CD1c-positive myeloid dendritic cell (primary cell): ENCODE data around the gene COL13A1.
A peak's percentile ranks its signal among the peaks of the same experiment; 100 is the strongest.

ENCODE experiments used
- DNase-seq: peaks from one replicate; pipeline ENCODE4 v3.0.0-alpha.2; 2016; ENCODE audit errors: extremely low spot score

The COL13A1 gene

DNA sequence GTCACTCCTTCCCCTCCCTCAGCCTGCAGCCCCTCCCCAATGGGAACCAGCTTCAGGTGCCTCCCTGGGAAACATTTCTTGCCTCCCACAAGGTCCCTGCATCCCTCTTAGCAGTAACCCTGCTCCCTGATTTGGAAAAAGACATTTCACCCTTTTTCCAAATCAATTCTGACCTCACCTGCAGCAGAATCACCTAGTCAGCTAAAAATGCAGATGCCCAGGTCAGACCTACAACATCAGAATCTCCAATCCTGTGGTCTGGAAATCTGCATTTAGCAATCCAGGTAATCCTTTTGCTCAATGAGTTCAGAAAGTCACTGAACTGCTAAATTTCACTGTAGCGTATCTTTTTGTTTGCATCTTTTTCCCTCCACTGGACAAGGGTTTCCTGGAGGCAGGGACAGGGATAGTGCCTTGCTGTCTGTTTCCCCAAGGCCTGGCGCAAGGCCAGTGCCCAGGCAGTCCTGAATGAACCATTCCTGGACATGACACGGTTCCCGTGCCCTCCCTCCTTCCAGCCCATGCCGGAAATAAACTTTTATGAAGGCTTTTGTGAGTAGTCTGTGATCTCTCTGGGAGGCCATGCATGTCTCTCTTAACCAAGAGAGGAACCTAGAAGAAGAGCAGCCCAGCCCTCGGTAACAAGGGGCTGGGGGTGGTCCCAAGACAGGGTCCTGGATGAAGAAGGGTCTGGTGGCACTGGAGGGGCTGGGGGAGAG, 44.0 kb downstream of the COL13A1 start:
- no peak for DNase-seq

DNA sequence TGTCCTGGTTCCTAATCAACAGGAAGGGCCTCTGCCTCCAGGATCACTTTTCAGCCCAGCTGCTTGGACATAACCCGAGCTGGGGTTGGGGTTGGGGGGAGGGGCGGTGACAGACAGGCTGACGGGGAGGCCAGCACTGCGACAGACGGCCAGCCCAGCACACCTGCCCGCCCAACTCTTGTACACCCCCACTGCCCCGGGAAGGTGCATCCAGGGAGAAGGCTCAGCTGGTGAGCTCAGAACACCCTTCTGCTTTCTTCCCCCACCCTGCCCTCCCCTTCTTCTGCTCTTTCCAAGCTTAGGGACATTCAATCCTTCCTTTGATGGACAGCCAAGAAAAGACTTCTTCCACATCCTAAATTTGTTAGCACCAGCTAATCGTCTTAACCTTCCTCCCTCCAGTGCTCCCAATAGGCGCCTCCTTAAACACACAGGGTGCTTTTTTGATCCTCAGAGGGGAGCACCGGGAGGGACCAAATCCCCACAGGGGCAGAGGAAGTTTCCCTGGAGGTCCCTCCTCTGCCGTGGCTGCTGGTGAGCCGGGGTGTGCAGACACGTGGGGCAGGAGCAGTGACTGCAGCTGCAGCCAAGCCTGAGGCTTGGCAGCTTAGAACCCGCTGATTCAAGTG, 44.7 kb downstream of the COL13A1 start:
- no peak for DNase-seq

DNA sequence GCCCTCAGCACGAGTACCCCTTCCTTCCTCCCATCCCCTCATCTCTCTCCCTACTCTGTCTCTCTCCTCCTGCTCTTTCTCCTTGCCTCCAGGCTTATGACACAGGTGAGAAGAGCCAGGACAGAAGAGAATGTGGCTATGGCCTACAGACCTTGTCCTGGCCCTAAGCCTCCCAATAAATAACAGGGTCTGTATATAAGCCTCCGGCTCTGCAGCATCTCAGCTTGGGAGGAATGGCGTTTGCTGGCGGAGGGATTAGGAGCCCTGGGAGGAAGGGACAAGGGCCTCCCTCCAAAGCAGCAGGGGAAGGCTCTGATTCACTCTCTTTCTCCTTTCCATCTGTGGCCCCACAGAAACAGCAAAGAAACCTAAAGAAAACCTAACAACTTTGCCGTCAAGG, 45.8 kb downstream of the COL13A1 start:
- no peak for DNase-seq

DNA sequence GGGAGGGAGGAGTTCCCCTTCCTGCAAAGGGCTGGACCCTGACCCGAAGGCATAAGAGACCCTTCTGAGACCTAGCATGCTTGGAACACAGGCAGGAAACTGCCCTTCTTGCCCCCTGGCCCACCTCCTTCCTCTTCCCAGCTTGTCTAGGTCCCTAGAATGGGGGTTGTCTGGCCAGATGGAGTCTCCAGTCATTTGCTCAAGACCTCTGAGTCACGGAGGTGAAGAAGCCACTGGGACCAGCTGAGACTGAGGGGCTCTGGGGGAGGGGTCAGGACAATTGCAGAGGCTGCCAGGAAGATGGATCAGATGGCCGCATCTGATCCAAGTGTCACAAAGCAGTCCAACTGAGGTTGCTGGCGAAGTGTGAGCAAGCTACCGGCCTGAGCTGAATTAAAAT, 46.2 kb downstream of the COL13A1 start:
- DNase-seq, result no peak

DNA sequence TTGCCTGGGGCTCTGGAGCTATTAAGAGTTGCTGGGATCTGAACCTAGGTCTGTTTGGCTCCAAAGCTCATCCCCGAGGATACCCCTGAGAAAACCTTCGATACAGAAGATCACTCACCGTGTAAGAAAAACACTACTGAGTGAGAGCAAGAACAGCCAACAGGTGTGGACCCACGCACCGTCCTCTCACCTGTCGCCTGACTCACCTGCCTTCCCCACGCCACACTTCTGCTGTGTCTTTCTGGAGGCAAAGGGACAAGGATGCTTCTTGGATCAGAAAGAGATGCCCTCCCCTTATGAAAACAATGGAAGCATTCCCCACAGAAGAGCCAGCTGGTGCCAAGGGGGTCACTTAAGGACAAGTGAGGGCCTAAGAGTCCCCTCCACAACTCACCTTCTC, 46.7 kb downstream of the COL13A1 start:
- DNase-seq, result no peak

DNA sequence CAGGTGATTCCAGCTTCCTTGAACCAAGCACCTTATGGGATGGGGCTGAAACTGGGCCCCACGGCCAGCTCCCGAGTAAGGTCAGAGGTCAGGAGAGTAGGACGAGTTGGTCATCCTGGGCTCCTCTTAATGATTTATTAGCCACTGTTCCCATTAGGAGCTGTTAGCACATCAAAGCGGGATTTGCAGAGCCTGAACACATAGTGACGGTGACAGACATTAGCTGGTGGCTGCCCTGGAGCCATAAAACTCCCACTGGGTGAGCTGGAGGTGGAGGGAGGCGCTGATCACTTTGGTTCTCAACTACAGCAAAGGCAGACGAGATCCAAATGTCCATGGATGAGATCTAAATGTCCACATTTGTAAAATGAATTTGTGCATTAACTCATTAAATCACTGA, 48.1 kb downstream of the COL13A1 start:
- DNase-seq, result no peak

DNA sequence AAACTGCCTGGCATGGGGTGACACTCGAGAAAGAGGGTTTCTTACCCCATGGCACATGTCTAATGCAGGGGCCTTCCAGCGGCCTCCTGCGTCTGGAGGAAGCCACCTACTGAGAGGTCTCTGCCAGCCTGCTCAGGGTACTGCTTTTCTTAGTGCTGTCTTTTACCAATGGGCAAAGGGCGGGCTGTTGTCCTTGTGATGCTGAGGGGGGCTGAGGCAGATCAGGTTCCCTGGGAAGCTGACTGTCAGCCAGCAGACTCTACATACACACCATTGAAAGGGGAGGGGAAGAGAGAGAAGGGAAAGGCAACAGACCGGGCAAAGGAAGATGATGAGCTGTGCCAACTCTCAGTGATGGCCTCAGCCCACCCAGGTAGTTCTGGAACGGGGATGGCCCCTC, 48.7 kb downstream of the COL13A1 start:
- no peak for DNase-seq

DNA sequence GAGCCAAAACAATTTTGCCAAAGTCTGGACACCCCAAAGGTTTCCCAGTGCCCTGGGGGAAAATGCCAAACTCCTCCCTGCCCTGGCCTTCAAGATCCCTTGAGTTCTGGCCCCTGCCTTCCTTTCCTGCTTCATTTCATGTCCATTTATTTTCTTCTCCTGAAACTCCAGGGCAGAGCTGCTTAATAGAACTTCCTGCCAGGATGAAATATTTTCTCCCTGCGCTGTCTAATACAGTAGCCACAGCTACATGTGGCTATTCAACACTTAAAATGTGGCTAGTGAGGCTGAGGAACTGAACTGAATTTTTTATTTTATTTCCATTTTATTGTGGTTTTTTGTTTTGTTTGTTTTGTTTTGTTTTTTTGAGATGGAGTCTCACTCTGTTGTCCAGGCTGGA, 49.6 kb downstream of the COL13A1 start:
- DNase-seq, result no peak

DNA sequence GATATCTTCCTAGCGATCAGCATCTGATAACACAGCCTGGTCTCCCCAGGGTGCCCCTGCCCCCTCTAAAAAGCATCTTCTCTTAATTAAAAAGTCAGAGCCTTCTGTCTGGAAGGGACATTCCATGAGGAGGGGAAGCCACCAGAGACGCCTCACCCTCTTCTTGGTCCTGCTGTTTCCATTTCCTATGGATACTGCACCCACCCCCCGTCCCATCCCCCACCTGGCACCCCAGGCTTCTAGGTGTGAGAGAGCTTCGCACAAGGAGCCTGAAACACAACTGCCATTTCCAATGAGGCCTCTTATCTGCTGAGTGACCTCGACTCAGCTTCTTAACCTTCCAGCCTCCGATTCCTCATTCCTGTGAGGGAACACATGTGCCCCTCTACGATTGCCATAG, 51.4 kb downstream of the COL13A1 start:
- DNase-seq, result no peak

DNA sequence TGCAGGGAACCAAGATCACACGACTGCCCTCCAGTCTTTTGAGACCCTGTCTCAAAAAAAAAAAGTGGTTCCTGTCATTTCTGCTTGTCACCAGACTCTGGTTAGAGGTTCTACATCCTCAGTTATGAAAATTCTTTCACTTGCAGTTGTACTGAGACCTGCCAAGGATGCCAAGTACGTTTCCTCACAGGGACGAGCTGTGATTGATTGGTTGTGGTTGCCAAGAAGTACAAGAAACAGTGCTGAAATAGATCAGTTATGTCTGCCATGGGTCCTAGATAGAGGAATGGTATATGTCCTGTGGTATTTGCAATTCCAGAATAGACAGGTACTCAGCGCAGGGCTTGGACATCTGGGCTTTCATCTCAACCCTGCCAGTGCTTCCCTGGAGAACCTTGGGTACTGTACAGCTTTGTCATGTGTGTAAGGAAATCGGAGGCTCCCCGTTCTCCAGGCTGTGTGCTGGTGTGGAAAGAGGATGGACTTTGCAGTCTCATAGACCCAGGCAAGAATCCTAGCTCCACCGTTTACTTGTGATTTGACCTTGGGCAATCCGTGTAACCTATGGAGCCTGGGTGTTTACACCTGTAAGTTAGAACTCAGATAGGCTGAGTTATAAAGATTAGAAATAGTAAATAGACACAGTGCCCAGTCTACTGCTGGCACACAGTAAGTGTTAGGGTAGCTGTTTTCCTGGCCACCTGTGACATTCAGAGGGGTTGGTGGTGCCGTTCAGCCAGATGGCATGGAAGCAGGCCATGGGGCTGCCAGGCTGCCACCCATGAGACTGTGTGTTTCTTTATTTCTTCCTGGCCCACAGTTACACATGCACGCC, 53.0 kb downstream of the COL13A1 start:
- DNase-seq, result no peak

DNA sequence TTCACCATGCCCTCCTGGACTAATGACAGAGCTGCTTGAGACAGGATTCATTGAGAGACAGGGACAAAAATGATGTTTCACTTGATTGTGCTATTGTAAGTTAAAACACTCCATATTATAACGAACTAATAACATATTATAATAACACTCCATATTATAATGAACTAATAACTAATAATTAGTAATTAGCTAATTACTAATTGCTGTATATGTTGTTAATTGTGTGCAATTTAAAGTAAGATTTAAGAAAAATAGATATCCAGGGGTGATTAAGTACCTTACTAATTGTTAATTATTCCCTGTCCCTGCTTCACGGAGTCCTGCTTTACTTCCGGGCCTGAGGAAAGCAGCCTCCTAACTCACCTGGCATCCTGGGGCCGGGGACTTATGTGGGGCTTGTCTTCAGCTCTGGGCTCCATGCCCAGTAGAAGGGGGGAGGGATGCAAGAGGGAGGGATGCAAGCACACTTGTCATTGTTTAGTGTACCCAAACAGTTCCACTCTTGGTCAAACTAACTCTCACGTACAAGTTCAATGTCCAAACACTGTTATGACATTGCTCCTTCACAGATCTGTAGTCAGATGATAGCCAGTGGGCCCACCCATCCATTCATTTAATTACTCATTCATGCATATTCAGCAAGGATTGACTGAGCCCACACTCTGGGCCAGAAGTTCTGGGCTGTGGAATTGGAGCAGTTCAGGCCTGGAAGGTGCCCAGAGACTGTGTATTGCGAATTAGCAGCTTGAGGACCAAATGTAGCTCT, 53.8 kb downstream of the COL13A1 start:
- no peak for DNase-seq

DNA sequence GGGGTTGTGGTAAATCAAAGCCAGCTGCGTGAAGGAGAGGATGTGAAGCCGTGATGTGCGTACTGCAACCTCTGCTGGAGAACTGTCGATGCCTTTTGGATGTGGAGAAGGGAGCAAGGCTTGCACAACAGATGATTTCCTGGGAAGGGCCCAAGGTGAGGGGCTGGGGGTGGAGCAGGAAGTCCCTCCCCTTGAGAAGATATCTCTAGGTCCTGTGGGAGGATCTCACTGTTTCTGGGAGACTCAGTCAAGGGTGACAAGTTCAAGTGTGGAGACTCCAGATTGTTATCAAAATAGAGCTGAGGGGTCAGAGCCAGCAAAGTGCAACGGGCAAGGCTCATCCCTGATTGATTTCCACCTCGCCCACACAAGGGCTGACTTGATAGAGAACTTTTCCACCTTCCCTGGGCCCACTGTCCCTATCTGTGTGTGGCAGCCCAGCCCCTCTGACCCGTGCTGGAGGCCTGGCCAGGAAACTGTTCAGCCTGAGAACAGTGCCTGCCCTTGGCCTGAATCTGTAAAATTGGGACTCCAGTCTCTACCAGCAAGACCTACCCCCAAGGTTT, 55.0 kb downstream of the COL13A1 start:
- no peak for DNase-seq

DNA sequence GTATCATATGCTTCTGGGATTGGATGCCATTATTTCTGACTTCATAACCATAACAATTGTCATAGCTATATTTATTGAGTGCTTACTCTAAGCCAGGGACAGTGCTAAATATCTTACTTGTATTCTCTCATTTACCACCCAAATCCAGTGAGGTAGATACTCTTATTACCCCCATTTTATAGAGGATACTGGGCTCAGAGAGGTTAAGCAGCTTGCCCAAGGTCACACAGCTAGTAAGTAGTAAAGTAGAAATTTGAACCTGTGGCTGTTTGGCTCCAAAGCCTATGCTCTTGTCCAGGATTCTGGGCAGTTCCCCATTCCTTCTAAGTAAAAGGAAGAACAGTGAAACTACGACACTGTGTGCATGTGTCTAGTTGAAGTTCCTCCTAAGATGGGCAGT, 56.5 kb downstream of the COL13A1 start:
- DNase-seq, result peak; percentile 18

DNA sequence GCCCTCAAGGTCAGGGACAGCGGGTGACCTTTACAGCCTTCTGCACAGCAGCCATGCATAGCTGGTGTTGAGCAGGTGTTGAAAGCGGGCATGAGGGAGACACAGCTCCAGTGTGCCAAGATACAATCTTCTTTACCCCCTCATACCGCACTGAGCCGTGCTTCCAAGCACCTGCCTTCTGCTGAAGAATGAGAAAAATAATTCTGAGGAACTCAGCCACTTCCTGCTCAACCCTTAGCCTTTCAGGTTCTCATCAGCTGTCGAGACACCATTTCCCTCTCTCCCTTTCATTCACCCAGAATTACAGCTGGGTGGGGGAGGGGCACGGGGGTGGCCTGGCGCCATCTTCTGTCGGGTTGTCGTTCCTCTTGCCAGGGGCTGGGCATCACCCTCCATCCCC, 58.6 kb downstream of the COL13A1 start:
- DNase-seq, result no peak

DNA sequence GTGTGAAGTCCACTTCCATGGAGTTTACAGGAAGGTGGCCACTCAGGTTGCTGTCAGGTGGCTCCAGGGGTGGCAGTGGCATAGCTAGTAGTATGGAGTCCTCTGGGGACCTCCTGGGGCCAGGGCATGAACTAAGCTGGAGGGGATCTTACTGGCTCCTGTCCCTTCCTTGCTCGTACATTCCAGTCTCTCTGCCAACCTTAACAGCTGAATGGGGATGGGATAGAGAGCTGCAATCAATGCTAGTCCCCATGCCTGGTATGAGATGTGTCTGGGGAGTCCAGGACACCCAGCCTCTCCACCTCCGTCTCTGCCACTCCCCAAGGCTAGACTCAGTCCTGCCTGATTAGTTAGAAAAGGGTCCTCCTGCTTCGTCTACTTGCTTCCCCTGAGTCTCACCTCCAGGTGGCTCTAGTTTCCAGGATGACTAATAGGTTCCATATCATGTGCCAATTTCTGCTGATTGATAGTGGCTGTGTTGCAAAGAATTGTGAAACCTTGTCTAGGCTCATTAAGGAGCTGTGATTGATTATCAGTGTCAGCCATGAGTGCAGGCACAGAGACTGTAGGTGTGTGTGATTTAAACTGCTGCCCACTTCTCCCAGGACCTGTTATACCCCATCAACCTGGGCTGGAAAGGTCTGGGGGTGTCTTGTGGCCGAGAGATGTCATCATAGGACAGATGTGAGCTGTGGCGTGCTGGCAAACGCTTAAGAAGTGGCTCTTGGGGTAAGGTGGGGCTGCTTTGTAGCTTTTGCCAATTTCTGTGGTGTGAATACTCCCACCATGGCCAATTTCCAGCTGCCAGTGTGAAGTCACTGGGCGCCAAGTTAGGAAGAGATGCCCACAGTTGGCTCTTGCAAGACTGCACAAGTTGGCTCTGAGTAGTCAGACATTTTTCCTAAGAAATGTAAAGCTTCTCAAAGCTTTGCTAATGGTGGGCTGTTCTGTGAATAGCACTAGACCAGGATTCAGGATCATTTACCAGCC, 59.8 kb downstream of the COL13A1 start:
- DNase-seq, result peak; percentile 37

DNA sequence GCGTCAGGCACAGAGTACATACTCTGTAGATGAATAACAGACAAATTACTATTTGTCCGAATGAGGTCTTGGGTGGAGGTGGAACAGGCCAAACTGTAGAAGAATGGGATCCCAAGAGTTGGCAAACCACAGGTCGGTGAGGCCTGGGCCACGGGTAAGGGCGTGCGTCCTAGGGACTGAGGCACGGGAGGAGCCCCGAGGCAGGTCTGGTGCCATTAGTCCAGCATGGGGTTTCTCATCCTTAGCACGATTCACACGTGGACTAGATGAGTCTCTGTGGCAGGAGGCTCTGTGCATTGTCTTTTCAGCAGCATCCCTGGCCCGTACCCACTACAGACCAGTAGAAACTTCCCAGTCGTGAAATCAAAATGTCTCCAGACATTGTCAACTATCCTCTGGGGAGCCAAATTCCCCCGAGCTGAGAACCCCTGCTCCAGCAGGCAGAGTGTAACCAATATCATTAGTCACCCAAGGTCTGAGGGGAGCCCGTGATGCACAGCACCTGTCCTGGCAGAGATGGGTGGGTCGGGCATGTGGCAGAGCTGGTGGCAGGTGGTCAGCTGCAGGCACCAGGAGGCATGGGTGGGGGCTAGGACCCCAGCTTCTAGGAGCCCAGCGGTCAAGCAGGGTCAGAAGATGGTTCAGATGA, 61.3 kb downstream of the COL13A1 start:
- no peak for DNase-seq

DNA sequence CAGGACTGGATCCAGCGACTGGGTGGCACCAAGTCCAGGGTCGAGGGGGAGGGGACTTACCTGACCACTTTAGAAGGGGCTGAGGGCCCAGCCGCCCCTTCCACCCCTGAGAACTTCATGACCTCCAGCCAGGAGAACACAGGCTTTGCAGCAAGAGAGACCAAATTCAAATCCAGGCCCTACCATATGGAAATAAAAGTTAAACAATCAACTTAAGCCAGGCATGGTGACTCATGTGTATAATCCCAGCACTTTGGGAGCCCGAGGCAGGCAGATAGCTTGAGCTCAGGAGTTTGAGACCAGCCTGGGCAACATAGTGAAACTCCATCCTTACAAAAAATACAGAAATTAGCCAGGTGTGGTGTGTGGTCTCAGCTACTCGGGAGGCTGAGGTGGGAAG, 61.9 kb downstream of the COL13A1 start:
- DNase-seq, result no peak

DNA sequence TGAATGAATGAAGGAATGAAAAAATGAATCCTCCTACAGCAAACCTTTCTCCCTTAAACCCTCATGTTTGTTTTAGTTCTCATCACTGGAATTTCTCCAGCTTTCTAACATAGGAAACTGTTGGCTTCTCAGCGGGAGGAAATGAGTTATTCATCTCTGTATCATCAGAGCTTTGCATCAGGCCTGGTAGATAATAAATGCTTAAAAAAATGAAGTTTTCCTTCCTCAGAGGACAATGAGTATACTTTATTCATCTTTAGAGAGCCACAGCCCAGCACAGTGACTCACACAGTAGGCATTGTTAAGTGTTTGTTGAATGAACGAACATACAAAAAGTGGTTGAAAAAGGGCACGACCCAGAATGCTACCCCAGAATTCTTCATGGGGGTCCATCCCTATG, 62.6 kb downstream of the COL13A1 start:
- DNase-seq, result no peak

DNA sequence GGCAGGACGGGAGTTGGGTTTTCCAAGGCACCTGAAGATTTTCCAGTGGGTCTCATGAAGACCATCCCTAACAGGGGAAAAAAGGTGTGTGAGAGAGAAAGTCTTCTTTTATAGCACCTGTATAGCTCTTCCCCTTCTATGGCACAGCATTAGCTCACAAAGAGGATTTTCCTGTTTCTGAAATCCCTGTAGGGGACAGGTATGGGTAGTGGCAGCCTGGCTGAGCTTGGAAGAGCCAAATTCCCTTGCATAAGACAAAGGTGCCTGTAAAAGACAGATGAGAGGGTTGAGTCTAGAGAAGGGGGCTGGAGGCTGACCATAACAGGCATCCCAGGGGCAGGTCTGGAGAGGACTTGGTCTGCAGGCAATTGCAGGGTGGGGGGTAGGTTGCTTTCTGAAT, 63.7 kb downstream of the COL13A1 start:
- no peak for DNase-seq

DNA sequence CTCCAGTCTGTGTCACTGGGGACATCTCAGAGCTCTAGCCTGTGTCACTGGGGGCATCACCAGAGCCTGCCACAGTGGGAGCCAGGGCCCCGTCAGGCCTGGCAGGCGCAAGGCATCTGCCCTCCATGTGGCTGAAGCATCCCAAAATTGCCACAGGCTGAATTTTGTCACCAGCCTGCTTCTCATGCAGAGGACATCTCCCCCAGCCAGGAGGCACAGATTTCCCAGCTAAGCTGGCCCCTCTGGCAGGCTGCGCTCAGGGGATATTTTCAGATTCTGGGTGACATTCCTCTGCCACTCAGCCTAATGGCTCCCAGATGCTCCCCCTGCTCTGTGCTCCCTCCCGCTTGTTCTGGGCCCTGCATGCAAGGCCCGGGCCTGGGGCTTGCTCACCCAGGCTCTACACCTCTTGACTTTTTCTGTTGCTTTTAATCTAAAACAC, 64.6 kb downstream of the COL13A1 start:
- DNase-seq, result no peak
